ENCODE measurements around the gene MBP. TPM values are rescaled to one million over a fixed set of nuclear protein-coding genes. Genes with fewer than 3 reads are reported as not detected.

The MBP gene
- polyA plus RNA-seq, 1 experiment, result 2.1 TPM

GRCh38 chr18:77039196-77040130 is 93.1 kb downstream of the MBP start:
- H3K27me3 ChIP-seq (ENCODE audit: control insufficient read depth, insufficient read depth, low read length), result no peaks in the 10 kb centered on the region; the same call in 1 of the 2 replicates
- H3K4me3 ChIP-seq (ENCODE audit: low read depth, low read length), result no peak overlapping the region
- TF ChIP-seq CTCF (IDR thresholded peaks at IDR 0.05; ENCODE audit: insufficient read depth, low read depth, low read length), result no peak
- DNase-seq (ENCODE audit: low read depth), result no peak
- H3K36me3 ChIP-seq (ENCODE audit: control insufficient read depth, insufficient read depth, low read length), result no peaks in the 10 kb centered on the region
- ChIA-PET POLR2A (no interaction called here), CTCF (no interaction called here)

GRCh38 chr18:77038182-77038858 is 94.3 kb downstream of the MBP start:
- ChIA-PET CTCF (no interaction called here), POLR2A (no interaction called here)
- no peak for TF ChIP-seq CTCF (IDR thresholded peaks at IDR 0.05; ENCODE audit: insufficient read depth, low read depth, low read length)
- no peaks in the 10 kb centered on the region; the same call in 1 of the 2 replicates for H3K27me3 ChIP-seq (ENCODE audit: control insufficient read depth, insufficient read depth, low read length)
- no peaks in the 10 kb centered on the region for H3K36me3 ChIP-seq (ENCODE audit: control insufficient read depth, insufficient read depth, low read length)
- no peak overlapping the region for H3K4me3 ChIP-seq (ENCODE audit: low read depth, low read length)
- DNase-seq (ENCODE audit: low read depth), result no peak

GRCh38 chr18:77037567-77037966 is 95.0 kb downstream of the MBP start:
- Histone ChIP-seq H3K27me3 (ENCODE audit: control insufficient read depth, insufficient read depth, low read length) (no peaks in the 10 kb centered on the region; the same call in 1 of the 2 replicates), H3K36me3 (ENCODE audit: control insufficient read depth, insufficient read depth, low read length) (no peaks in the 10 kb centered on the region), H3K4me3 (ENCODE audit: low read depth, low read length) (no peak overlapping the region)
- no peak for TF ChIP-seq CTCF (IDR thresholded peaks at IDR 0.05; ENCODE audit: insufficient read depth, low read depth, low read length)
- CTCF ChIA-PET, result interaction anchor here (1.0 to 1.6 kb wide), 2 partner anchors 9 to 174 kb away, joined by 3 to 5 read pairs; no protein-coding TSS in a partner anchor
- POLR2A ChIA-PET, result no interaction called here
- DNase-seq (ENCODE audit: low read depth), result no peak

GRCh38 chr18:77035380-77036187 is 97.0 kb downstream of the MBP start:
- H3K27me3 ChIP-seq (ENCODE audit: control insufficient read depth, insufficient read depth, low read length), result no peaks in the 10 kb centered on the region
- H3K4me3 ChIP-seq (ENCODE audit: low read depth, low read length), result no peak overlapping the region
- no peak for TF ChIP-seq CTCF (IDR thresholded peaks at IDR 0.05; ENCODE audit: insufficient read depth, low read depth, low read length)
- ChIA-PET CTCF (interaction anchor here (1.0 to 1.6 kb wide), 4 partner anchors 11 to 176 kb away, joined by 3 to 5 read pairs (median 4); no protein-coding TSS in a partner anchor), POLR2A (no interaction called here)
- H3K36me3 ChIP-seq (ENCODE audit: control insufficient read depth, insufficient read depth, low read length), result no peaks in the 10 kb centered on the region
- DNase-seq (ENCODE audit: low read depth), result no peak

Measured in BJ (cell line).